Right lobe of liver (tissue), 6 donors: ENCODE data around the gene TRDMT1. TPM values are rescaled to one million over a fixed set of nuclear protein-coding genes. Genes with fewer than 3 reads are reported as not detected.

ENCODE experiments used
- ATAC-seq, 4 donors: fragments of 200-7000 bp; cut with Tn5 transposase; one replicate each; pipeline ENCODE4 v1.9.1; 2020; ENCODE audit warnings: mild to moderate bottlenecking in 4 of 4, moderate library complexity in 4 of 4
- DNase-seq, 3 donors: peaks; one replicate each; pipeline ENCODE4 v3.0.0-alpha.2; 2020
- H3K27ac ChIP-seq, 3 donors: fragments of 200-600 bp; one replicate each; pipeline ENCODE4 v1.8.0; 2022
- H3K27me3 ChIP-seq, 2 donors: fragments of 200-600 bp; one replicate each; pipeline ENCODE4 v1.8.0; 2022
- H3K36me3 ChIP-seq, 4 donors: fragments of 200-600 bp; sonication (generic) in 1 of 4; one replicate each; pipeline versions ENCODE4 v1.5.1 to v1.8.0; 2017 to 2022; ENCODE audit warnings: control low read depth in 1 of 4
- H3K4me1 ChIP-seq, 4 donors: fragments of 200-600 bp; sonication (generic) in 1 of 4; one replicate each; pipeline versions ENCODE4 v1.5.1 to v1.8.0; 2017 to 2022; ENCODE audit warnings: control low read depth in 1 of 4
- H3K4me3 ChIP-seq, 3 donors: fragments of 200-600 bp; one replicate each; pipeline ENCODE4 v1.8.0; 2022
- H3K9me3 ChIP-seq, 4 donors: fragments of 200-600 bp; sonication (generic) in 1 of 4; one replicate each; pipeline versions ENCODE4 v1.5.1 to v1.8.0; 2017 to 2022; ENCODE audit warnings: control low read depth in 1 of 4
- POLR2A ChIP-seq: fragments of 450-650 bp; IDR thresholded peaks from one replicate; pipeline ENCODE4 v1.6.1; 2017; ENCODE audit warnings: antibody characterized with exemption, mild to moderate bottlenecking
- WGBS: methylation state at CpG from one replicate; pipeline ENCODE4 v1.1.6; 2018; ENCODE audit warnings: low coverage, low lambda C conversion rate; ENCODE audit not compliant: insufficient coverage; ENCODE audit errors: missing lambda C conversion rate; 5-methylcytosine and 5-hydroxymethylcytosine counted together
- intact Hi-C, 2 donors: fragments of 100-400 bp; cut with DNase I; formaldehyde crosslinking; loops; one replicate each; pipeline versions ENCODE4 v1.11.2 to v1.14.1; 2022
- total RNA-seq, 6 experiments: library from RNA; depleted of rRNA in 2 of 6; stranded (reverse); fragments of >200 nt in 2 of 6; fragmentation: NEBNext Ultra II Directional in 3 of 6; extraction: Animal tissue kit (Norgen Biotek cat#: 25700) in 3 of 6; gene quantifications; one replicate each; pipeline versions ENCODE4 v1.1.0 to v1.2.4, GENCODE V29; 2016 to 2023
- TF ChIP-seq, protein P1 (sequence below), 4 donors: fragments of 200-600 bp in 3 of 4; fragments of 450-650 bp in 1 of 4; IDR thresholded peaks; one replicate each; pipeline versions ENCODE4 v1.5.1 to v1.8.0; 2016 to 2022; ENCODE audit warnings: antibody characterized with exemption in 4 of 4, mild to moderate bottlenecking in 2 of 4
- donor health status: DM: no; HTN: yes; CAD: no.
- donor health status: DM: no; HTN: no; CAD: no.
- donor health status: DM: no; HTN: no; CAD: no.
- donor health status: DM: no; HTN: yes; CAD: no.
- donor health status: DM: no; HTN: yes; CAD: no.

TRDMT1 gene
- total RNA-seq, 6 experiments from 2014 or later: 0.79 to 2.9 (median 1.6) TPM

DNA sequence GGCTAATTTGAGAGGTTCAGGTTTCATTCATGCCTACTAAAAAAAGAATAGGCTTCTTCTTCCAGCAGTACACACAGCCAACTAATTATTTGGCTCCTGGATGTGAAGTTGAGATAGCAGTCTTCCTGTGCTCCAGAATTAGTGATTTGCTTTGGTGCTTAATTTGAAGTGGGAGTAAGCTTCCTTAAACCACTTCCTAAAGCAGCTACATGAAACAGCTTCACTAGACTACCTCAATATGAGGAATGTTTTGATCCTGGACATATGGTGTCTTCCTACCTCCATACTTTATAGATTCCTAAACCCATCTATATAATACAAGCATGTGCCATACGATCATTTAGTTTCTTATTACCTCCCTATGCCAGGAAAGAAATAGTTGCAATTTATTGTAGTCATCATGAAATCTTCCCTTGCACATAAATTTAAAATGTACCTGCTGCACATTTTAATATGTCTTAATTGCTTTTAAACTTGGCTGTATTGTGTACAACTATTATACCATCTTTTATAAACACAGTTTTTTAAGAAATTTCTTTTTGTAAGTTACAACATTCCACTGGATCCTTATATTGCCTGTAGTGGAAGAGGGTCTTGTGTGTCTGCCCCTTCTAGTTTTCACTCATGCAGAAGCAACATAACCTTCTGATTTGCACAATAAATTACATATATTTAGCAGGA, 35.1 kb upstream of the TRDMT1 start:
- Histone ChIP-seq H3K4me3 (no peak overlapping the region), H3K4me1 (no peaks in the 10 kb centered on the region), H3K27me3 (no peaks in the 10 kb centered on the region), H3K36me3 (peaks cover 0 to 40% (median 0%) of the 10 kb centered on the region in 4 donors), H3K27ac (no peak overlapping the region), H3K9me3 (no peaks in the 10 kb centered on the region)
- 69% methylated on average over 1 of the region's 1 CpG for WGBS
- intact Hi-C loops: no loop called here
- ATAC-seq (no peak), DNase-seq (no peak)
- TF ChIP-seq, protein P1, sequence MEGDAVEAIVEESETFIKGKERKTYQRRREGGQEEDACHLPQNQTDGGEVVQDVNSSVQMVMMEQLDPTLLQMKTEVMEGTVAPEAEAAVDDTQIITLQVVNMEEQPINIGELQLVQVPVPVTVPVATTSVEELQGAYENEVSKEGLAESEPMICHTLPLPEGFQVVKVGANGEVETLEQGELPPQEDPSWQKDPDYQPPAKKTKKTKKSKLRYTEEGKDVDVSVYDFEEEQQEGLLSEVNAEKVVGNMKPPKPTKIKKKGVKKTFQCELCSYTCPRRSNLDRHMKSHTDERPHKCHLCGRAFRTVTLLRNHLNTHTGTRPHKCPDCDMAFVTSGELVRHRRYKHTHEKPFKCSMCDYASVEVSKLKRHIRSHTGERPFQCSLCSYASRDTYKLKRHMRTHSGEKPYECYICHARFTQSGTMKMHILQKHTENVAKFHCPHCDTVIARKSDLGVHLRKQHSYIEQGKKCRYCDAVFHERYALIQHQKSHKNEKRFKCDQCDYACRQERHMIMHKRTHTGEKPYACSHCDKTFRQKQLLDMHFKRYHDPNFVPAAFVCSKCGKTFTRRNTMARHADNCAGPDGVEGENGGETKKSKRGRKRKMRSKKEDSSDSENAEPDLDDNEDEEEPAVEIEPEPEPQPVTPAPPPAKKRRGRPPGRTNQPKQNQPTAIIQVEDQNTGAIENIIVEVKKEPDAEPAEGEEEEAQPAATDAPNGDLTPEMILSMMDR (IDR thresholded peaks at IDR 0.05): no peak
- TF ChIP-seq POLR2A: no peak

DNA sequence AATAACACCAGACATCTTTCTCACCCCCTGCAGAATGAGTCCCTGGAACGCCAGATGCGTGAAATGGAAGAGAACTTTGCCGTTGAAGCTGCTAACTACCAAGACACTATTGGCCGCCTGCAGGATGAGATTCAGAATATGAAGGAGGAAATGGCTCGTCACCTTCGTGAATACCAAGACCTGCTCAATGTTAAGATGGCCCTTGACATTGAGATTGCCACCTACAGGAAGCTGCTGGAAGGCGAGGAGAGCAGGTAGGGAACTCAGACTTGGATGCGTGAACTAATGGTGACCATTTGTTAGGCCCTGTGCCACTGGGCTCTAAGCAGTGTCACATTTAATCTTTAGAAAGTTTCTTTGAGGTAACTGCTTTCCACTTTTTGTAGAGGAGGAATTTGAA, 33.7 kb upstream of the TRDMT1 start:
- ATAC-seq (no peak), DNase-seq (no peak)
- peaks cover 0 to 40% (median 0%) of the 10 kb centered on the region in 4 donors for H3K36me3 ChIP-seq
- 70% methylated on average over 6 of the region's 8 CpGs for WGBS
- peaks cover 0 to 7% (median 0%) of the 10 kb centered on the region in 4 donors for H3K4me1 ChIP-seq
- H3K27ac ChIP-seq: no peak overlapping the region
- no peak overlapping the region for H3K4me3 ChIP-seq
- TF ChIP-seq POLR2A: no peak
- TF ChIP-seq, protein P1 (IDR thresholded peaks at IDR 0.05): no peak
- H3K9me3 ChIP-seq: no peaks in the 10 kb centered on the region
- intact Hi-C loops: no loop called here
- no peaks in the 10 kb centered on the region for H3K27me3 ChIP-seq

DNA sequence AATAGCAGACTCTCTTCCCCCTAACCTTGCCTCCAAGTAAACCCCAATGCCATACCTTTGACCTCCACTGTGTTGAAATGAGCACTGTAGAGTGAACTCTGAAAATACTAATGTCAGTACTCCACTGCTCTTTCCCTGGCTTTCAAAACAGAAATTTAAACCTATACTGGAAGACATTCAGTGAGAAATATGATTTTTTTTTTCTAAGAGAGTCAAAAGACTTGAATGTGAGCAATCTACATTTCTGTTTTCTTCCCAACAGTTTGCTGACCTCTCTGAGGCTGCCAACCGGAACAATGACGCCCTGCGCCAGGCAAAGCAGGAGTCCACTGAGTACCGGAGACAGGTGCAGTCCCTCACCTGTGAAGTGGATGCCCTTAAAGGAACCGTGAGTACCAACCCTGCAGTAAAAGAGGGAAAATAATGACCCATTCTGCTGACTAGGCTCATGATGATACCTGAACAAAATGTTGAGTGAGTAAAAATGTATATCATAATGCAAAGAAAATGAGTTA, 33.0 kb upstream of the TRDMT1 start:
- no peak for TF ChIP-seq POLR2A
- TF ChIP-seq, protein P1 (IDR thresholded peaks at IDR 0.05): no peak

DNA sequence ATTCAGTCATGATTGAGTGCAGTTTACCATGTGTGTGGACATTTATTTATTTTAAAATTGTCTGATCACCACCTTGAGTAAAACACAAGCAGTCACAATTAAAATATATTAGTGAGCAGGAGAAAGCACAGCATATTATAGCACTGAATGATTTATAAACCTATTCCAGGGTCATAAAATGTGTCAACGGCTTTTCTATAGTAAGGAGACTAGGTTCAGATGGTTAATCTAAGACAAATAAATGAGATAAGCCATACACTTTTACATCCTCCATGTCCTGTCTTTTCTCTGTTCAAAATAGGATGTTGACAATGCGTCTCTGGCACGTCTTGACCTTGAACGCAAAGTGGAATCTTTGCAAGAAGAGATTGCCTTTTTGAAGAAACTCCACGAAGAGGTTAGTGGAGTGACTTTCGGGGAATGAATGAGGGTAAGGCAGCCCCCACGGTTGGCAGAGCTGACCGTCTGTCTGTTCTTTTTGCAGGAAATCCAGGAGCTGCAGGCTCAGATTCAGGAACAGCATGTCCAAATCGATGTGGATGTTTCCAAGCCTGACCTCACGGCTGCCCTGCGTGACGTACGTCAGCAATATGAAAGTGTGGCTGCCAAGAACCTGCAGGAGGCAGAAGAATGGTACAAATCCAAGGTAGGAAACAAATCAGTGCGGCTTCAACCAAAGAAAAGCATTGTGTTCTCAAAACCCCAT, 32.0 kb upstream of the TRDMT1 start:
- Histone ChIP-seq H3K4me1 (peaks cover 0 to 7% (median 0%) of the 10 kb centered on the region in 4 donors), H3K27ac (no peak overlapping the region), H3K9me3 (no peaks in the 10 kb centered on the region), H3K27me3 (peaks cover 0 to 11% of the 10 kb centered on the region in 2 donors), H3K4me3 (no peak overlapping the region), H3K36me3 (peaks cover 0 to 40% (median 0%) of the 10 kb centered on the region in 4 donors)
- TF ChIP-seq, protein P1 (IDR thresholded peaks at IDR 0.05): no peak
- no peak for ATAC-seq
- 64% methylated on average over 13 of the region's 14 CpGs for WGBS
- DNase-seq: no peak
- intact Hi-C loops: no loop called here

More for the DNA sequence above, 33.0 kb upstream of the TRDMT1 start:
- intact Hi-C loops: no loop called here
- H3K9me3 ChIP-seq: no peaks in the 10 kb centered on the region
- ATAC-seq (no peak), DNase-seq (no peak)
- H3K27me3 ChIP-seq: peaks cover 0 to 6% of the 10 kb centered on the region in 2 donors
- peaks cover 0 to 40% (median 0%) of the 10 kb centered on the region in 4 donors for H3K36me3 ChIP-seq
- H3K4me3 ChIP-seq: no peak overlapping the region
- 76% methylated on average over 5 of the region's 5 CpGs for WGBS
- H3K4me1 ChIP-seq: peaks cover 0 to 7% (median 0%) of the 10 kb centered on the region in 4 donors
- no peak overlapping the region for H3K27ac ChIP-seq
